ENCODE results near the gene FANCM.
A peak's percentile ranks its signal among the peaks of the same experiment; 100 is the strongest.

The FANCM gene, protein sequence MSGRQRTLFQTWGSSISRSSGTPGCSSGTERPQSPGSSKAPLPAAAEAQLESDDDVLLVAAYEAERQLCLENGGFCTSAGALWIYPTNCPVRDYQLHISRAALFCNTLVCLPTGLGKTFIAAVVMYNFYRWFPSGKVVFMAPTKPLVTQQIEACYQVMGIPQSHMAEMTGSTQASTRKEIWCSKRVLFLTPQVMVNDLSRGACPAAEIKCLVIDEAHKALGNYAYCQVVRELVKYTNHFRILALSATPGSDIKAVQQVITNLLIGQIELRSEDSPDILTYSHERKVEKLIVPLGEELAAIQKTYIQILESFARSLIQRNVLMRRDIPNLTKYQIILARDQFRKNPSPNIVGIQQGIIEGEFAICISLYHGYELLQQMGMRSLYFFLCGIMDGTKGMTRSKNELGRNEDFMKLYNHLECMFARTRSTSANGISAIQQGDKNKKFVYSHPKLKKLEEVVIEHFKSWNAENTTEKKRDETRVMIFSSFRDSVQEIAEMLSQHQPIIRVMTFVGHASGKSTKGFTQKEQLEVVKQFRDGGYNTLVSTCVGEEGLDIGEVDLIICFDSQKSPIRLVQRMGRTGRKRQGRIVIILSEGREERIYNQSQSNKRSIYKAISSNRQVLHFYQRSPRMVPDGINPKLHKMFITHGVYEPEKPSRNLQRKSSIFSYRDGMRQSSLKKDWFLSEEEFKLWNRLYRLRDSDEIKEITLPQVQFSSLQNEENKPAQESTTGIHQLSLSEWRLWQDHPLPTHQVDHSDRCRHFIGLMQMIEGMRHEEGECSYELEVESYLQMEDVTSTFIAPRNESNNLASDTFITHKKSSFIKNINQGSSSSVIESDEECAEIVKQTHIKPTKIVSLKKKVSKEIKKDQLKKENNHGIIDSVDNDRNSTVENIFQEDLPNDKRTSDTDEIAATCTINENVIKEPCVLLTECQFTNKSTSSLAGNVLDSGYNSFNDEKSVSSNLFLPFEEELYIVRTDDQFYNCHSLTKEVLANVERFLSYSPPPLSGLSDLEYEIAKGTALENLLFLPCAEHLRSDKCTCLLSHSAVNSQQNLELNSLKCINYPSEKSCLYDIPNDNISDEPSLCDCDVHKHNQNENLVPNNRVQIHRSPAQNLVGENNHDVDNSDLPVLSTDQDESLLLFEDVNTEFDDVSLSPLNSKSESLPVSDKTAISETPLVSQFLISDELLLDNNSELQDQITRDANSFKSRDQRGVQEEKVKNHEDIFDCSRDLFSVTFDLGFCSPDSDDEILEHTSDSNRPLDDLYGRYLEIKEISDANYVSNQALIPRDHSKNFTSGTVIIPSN (N-terminal part only)
- 4.3 to 25.4 (median 14.0) reads per million in 18 experiments for total RNA-seq

- peak; percentile 97 for DNase-seq
These were observed at the start of gene FANCM for GRCh38 chr14:45135659-45136395. TSS of gene FANCM (plus strand) at chr14:45135930. CDS start at chr14:45136032, 102 bp downstream.

- no peak for DNase-seq
These were observed 45.9 kb upstream of the FANCM start for GRCh38 chr14:45089813-45090212.

- DNase-seq, result no peak
These were observed 44.0 kb upstream of the FANCM start for GRCh38 chr14:45091710-45092109.

GRCh38 chr14:45094275-45094674 is 41.5 kb upstream of the FANCM start:
- no peak for DNase-seq

DNA sequence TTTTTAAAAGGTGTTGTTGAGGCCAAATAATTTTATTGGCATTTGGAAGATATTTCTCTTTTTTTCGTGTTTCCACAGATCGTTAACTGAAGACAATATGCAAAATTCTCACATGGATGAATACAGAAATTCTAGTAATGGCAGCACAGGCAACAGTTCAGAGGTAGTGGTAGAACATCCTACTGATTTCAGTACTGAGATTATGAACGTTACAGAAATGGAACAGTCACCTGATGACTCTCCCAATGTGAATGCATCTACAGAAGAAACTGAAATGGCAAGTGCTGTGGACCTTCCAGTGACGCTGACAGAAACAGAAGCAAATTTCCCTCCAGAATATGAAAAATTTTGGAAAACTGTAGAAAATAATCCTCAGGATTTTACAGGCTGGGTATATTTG is 40.6 kb upstream of the FANCM start:
- DNase-seq, result no peak

DNA sequence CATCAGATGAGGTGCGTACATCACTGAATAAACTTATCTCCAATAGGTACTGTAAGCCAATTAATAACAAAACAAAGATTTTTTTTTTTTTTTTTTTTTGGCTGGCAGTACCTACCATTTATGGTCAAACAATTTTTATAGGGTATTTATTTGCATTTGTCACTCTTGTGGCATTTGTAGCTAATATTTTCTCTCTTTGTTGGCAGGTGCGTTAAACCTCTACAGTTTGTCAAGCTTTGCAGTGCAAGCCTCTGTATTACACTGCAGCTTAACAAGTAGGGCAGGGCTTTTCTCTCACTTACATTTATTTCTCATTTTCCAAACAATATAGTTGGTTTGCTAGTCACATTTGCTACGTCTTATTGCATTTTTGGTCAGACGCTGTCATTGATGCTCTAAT is 39.5 kb upstream of the FANCM start:
- no peak for DNase-seq

DNA sequence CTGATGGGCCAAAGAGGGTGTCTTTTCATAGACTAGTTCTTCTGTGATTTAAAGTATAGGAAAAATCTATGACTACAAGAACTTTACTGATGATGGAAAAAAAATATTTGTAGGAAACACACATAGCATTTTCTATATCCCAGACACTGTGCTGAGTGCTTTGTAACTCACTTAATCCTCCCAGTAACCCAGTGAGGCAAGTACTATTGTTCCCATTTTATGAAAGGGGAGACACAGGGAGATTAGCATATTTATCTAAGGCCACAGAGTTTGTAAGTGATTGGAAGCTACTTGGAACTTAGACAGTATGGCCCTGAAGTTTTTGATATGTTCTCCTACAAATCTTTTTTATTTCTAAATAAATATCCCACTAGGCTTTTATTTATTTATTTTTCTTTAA is 31.9 kb upstream of the FANCM start:
- no peak for DNase-seq

DNA sequence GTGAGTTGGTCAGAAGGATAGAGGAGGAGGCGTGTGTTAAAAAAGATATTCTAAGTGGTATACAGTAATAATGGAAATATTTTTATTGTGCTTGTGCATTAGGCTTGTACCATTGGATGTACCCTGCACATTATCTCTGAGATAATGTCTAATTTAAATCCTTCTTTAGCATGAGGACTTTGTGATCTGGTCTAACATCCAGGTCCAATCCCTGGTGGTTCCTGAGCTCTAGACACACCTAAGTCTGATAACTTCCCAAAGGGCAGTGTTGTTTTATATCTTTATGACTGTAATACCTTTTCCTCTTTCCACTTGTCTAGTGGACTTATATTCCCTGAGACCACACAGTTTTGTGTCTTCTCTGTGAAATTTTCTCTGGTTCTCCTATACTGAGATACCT is 31.2 kb upstream of the FANCM start:
- no peak for DNase-seq

DNA sequence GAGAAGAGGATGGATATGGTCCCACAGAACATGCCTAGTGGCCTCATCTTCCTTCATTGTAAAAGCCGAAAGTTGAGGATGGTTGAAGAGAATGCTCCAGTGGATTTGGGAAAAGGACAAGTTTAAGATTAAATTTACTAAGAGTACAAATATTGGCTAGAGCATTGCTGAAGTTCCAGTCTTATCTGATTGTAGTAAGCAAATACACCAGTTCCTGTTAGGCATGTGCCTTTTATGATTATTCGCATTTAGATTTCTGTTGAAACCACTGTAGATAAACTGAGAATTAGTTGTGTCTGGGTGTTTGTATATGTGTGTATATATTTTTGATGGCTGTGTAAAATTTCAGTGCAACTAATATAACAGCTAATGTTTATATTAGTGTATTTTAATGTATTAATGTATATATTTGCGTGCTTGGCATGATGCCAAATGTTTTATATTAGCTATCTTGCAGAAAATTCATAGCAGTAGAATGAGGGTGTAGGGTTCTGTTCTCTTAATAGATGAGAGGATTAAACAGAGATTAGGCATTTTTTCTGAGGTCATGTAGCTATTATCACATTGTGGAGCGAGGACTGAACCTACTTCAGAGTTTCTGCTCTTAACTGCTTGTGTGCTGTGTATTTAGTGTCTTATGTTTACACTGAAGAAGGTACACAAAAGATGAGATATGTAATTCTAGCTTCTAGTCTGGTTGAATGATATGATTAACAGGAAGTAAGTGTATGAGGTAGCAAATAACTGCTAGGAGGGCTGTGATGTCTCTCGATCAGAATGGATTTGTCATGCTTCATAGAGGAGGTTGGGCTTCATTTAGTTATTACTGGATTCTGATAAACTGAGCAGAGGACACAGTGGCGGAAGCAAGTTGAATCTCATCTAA is 22.6 kb upstream of the FANCM start:
- no peak for DNase-seq

DNA sequence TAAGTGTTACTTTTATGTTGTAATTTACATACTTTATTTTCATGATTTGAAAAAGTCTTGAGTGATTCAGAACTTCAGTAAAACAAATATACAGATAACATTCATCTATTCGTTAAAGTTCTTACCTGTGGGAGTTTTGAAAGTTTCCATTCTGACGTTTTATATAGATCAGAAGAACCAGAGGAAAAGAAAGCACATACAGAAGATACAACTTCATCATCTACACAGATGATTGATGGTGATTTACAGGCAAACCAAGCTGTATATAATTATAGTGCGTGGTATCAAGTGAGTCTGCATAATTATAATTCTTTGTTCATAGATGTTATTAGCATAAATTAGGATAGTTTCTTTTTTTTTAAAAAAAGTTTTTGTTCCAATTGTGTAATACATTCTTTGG is 21.4 kb upstream of the FANCM start:
- DNase-seq, result no peak

GRCh38 chr14:45118594-45118993 is 17.1 kb upstream of the FANCM start:
- no peak for DNase-seq

GRCh38 chr14:45120096-45120495 is 15.6 kb upstream of the FANCM start:
- no peak for DNase-seq

GRCh38 chr14:45123271-45123670 is 12.5 kb upstream of the FANCM start:
- no peak for DNase-seq

DNA sequence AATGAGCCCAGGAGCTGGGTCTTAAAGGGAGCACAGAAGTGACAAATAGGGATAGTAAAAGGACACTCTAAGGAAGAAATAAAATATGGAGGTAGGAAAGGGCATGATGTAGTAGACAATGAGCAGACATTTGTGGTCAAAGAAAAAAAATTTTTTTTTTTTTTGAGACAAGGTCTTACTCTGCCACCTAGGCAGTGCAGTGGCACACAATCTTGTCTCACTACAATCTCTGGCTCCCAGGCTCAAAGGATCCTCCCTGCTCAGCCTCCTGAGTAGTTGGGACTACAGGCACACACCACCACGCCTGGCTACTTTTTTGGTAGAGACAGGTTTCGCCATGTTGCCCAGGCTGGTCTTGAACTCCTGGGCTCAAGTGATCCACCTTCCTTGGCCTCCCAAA is 10.0 kb upstream of the FANCM start:
- no peak for DNase-seq

- DNase-seq, result no peak
These were observed 6.6 kb upstream of the FANCM start for GRCh38 chr14:45128963-45129629.

GRCh38 chr14:45133683-45134050 is 2.1 kb upstream of the FANCM start:
- DNase-seq, result peak in 1 of 2 donors; percentile 4

DNA sequence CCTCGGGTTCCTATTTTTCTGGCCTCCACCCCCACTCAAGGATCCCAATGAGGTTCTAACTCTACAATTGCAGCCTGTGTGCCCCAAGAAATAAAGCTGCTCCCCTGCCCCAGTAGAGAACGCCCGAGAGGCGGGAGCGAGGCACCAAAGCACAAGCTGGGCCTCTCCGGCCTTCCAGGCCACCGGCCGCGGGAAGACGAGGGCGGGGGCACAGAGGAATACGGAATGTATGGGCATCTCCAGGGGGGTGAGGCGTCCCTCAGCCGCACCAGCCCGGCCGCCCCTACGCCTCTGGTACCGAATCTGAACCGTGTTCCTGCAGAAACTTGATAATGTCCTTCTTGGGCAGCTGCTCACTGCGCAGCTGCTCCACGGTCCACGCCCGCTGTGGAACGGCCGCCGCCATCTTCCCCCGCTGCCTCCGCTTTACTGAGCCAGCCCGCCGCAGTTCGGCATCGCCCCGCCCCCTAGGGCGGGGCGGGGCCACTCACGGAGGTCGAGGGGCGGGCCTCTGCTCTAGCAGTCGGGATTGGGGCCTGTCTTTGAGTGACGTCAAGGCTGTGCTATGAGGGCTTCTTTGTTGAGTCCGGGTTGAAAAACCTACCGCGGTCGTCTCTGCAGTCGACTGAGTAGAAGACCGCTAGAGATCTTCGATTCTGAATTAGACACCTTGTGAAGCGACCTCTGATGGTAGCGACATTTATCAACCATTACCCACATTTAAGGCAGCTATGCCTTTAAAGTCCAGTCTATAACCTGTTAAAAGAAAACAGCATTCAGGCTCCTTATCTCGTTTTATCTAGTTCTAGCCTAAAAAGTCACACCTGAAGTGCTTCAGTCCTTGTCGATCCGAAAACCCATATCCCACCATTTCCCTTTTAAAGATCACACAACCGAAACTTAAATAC is 1.4 kb upstream of the FANCM start, which contains the start of gene FKBP3:
TSS of gene FKBP3 (minus strand) at position 431 of the 908 bp plus-strand sequence. CDS start at position 406, 25 bp downstream.
- DNase-seq, result peak; percentile 98 to 99

GRCh38 chr14:45135156-45135555 is 574 bp upstream of the FANCM start:
- peak; percentile 5 to 24 for DNase-seq

GRCh38 chr14:45136399-45136798 is 669 bp downstream of the FANCM start:
- DNase-seq, result no peak
